NCI-H226 (cell line): ENCODE results near the gene ANKFN1.
"Not testable (repeated sequence)": the region's sequence is repeated elsewhere in the genome, so short reads cannot be mapped to it uniquely, and the experiment has no call there.

Source experiments
- DNase-seq: peaks from one replicate; pipeline ENCODE4 v3.0.0-alpha.2; 2015

ANKFN1 gene

GRCh38 chr17:56185491-56186221 lies 32.4 kb downstream of the ANKFN1 start:
- no peak for DNase-seq

- DNase-seq = peak; percentile 38
These were observed 33.0 kb downstream of the ANKFN1 start for GRCh38 chr17:56186222-56186786.

- DNase-seq = peak; percentile 28
These were observed 50.2 kb downstream of the ANKFN1 start for GRCh38 chr17:56203430-56203829.

GRCh38 chr17:56206351-56206750 lies 53.1 kb downstream of the ANKFN1 start:
- no peak for DNase-seq

GRCh38 chr17:56213031-56213430 lies 59.8 kb downstream of the ANKFN1 start:
- no peak for DNase-seq

- DNase-seq = no peak
These were observed 64.6 kb downstream of the ANKFN1 start for GRCh38 chr17:56217921-56218320.

- no peak for DNase-seq
These were observed 69.0 kb downstream of the ANKFN1 start for GRCh38 chr17:56222255-56222654.

- no peak for DNase-seq
These were observed 77.4 kb downstream of the ANKFN1 start for GRCh38 chr17:56230660-56231059.

GRCh38 chr17:56231252-56231651 lies 78.0 kb downstream of the ANKFN1 start:
- DNase-seq = no peak

- no peak for DNase-seq
These were observed 78.4 kb downstream of the ANKFN1 start for GRCh38 chr17:56231693-56232092.

- no peak for DNase-seq
These were observed 91.1 kb downstream of the ANKFN1 start for GRCh38 chr17:56244268-56244890.

GRCh38 chr17:56247816-56248215 lies 94.5 kb downstream of the ANKFN1 start:
- no peak for DNase-seq

GRCh38 chr17:56257075-56257474 lies 103.8 kb downstream of the ANKFN1 start:
- DNase-seq = no peak

- DNase-seq = no peak
These were observed 107.2 kb downstream of the ANKFN1 start for GRCh38 chr17:56260376-56261002.

GRCh38 chr17:56262803-56263202 lies 109.5 kb downstream of the ANKFN1 start:
- no peak for DNase-seq

GRCh38 chr17:56269556-56270389 lies 116.5 kb downstream of the ANKFN1 start:
- DNase-seq = no peak

- DNase-seq = no peak
These were observed 121.2 kb downstream of the ANKFN1 start for GRCh38 chr17:56274491-56274890.

- DNase-seq = no peak
These were observed 131.2 kb downstream of the ANKFN1 start for GRCh38 chr17:56284482-56284881.

GRCh38 chr17:56288786-56289185 lies 135.5 kb downstream of the ANKFN1 start:
- DNase-seq = not testable (repeated sequence)

- no peak for DNase-seq
These were observed 136.0 kb downstream of the ANKFN1 start for GRCh38 chr17:56289321-56289720.

GRCh38 chr17:56290101-56290801 lies 137.0 kb downstream of the ANKFN1 start:
- DNase-seq = no peak

- no peak for DNase-seq
These were observed 137.5 kb downstream of the ANKFN1 start for GRCh38 chr17:56290802-56291118.
